Stomach smooth muscle (tissue), 2 donors: Measurements from ENCODE around the gene SHB.

ENCODE experiments used
- H3K27ac ChIP-seq: one replicate; pipeline ENCODE4 v1.7.0; 2013; ENCODE audit warnings: mild to moderate bottlenecking, low read length, inconsistent platforms
- H3K27me3 ChIP-seq, 2 donors: one replicate each; pipeline ENCODE4 v1.7.0; 2013; ENCODE audit warnings: low read length in 2 of 2; ENCODE audit not compliant: insufficient read depth in 2 of 2, control insufficient read depth in 1 of 2
- H3K36me3 ChIP-seq, 2 donors: one replicate each; pipeline ENCODE4 v1.7.0; 2013; ENCODE audit warnings: low read length in 2 of 2; ENCODE audit not compliant: control insufficient read depth in 2 of 2, insufficient read depth in 2 of 2
- H3K4me1 ChIP-seq: one replicate; pipeline ENCODE4 v1.7.0; 2013; ENCODE audit warnings: low read length; ENCODE audit not compliant: control insufficient read depth, insufficient read depth
- H3K4me3 ChIP-seq, 2 donors: one replicate each; pipeline ENCODE4 v1.7.0; 2013; ENCODE audit warnings: low read length in 2 of 2
- H3K9ac ChIP-seq, 2 donors: one replicate each; pipeline ENCODE4 v1.7.0; 2013; ENCODE audit warnings: low read length in 2 of 2, mild to moderate bottlenecking in 1 of 2
- H3K9me3 ChIP-seq, 2 donors: one replicate each; pipeline ENCODE4 v1.7.0; 2013; ENCODE audit warnings: low read length in 2 of 2; ENCODE audit not compliant: control insufficient read depth in 2 of 2
- donor health status: healthy.
- donor health status: Pancreatic carcinoma.

Gene SHB

DNA sequence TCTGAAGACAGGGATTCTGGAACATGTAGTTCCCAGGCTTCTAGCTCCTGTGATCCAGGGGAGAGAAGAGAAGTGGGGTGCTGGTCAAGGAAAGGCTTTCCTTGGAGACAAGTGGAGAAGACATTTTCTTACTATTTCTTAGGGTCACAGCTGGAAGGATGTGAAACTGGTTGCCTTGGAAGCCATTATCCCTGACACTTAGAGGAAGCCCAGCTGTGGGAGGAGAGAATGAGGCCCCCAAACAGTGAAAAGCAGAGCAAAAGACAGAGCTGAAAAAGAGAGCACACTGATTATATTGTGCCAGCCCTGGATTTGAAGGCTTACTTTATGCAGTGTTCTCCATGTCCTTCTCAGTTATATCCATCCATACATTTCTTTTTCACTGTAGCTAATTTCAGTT, 17.5 kb upstream of the SHB start:
- H3K27ac ChIP-seq = no peak overlapping the region
- H3K9ac ChIP-seq = no peak overlapping the region
- no peak overlapping the region for H3K4me3 ChIP-seq
- H3K9me3 ChIP-seq = no peaks in the 10 kb centered on the region
- no peaks in the 10 kb centered on the region for H3K27me3 ChIP-seq
- H3K4me1 ChIP-seq = peaks cover 5% of the 10 kb centered on the region
- H3K36me3 ChIP-seq = no peaks in the 10 kb centered on the region

DNA sequence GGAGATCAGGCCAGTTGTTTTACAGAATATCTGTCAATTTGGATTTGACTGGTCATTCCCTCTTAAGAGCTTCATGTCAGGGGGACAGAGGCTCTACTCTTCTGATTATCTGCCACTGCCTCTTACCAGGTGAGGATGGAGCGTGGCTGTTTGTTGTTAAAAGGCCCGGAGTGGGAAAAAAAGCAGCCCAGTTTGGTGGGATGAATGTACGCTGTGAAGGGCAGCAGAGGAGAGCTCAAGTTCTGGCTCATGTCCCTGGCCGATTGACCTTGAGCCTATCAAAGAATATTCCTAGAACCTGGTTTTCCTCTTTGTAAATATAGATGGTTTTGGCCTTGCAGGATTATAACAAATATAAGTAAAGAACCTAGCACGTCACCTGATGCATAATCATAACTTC, 16.3 kb upstream of the SHB start:
- Histone ChIP-seq H3K27me3 (no peaks in the 10 kb centered on the region), H3K9me3 (no peaks in the 10 kb centered on the region), H3K4me3 (no peak overlapping the region), H3K27ac (no peak overlapping the region), H3K36me3 (no peaks in the 10 kb centered on the region), H3K4me1 (peaks cover 5% of the 10 kb centered on the region), H3K9ac (no peak overlapping the region)

DNA sequence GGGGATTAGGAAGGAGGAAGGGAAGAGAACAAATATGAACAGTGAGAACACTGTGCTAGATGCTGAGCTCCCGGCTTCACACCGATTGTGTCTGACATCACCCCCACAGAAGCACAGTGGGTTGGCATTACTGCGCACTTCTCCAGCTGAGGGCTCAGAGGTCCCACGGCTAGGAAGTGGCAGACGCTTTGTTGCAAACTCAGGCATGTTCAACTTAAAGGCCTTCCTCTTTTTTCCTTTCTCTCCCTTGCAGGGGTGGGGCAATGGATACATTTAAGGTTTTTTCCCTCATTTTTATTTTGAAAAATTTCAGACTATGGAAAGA, 15.5 kb upstream of the SHB start:
- Histone ChIP-seq H3K27ac (no peak overlapping the region), H3K4me1 (peaks cover 5% of the 10 kb centered on the region), H3K27me3 (no peaks in the 10 kb centered on the region), H3K4me3 (no peak overlapping the region), H3K36me3 (no peaks in the 10 kb centered on the region), H3K9ac (no peak overlapping the region), H3K9me3 (no peaks in the 10 kb centered on the region)

DNA sequence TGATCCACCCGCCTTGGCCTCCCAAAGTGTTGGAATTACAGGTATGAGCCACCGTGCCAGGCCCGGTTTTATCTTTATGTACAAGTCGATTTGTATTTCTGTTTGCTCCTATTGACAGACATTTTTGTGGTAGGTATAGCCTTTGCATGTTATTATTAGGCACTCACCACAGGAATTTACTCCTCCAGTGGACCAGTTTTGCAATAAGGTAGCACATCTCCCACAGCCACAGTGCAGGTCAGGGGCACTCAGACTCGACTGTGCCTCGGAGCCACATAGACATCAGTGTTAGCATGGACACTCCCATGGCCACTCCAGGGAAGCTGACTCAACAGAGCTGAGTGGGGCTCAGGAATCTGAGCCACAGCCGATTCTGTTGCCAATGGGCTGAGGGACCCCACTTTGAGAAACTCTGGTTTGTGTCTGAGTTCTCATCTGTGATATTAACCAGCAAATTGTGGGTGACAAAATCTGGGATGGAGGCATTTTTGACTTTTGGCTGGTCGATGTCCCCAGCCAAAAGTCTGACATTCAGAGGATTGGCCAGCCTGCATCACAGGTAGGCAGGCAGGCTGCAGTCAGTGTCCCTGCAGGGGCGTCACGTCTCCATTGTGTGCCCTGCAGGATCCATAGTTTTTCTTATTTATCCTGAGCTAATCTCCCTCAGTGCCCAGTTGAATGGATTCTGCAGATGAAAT, 15.0 kb upstream of the SHB start:
- H3K9ac ChIP-seq = no peak overlapping the region
- peaks cover 5% of the 10 kb centered on the region for H3K4me1 ChIP-seq
- H3K27me3 ChIP-seq = no peaks in the 10 kb centered on the region
- no peak overlapping the region for H3K27ac ChIP-seq
- no peaks in the 10 kb centered on the region for H3K9me3 ChIP-seq
- H3K36me3 ChIP-seq = no peaks in the 10 kb centered on the region
- H3K4me3 ChIP-seq = no peak overlapping the region

DNA sequence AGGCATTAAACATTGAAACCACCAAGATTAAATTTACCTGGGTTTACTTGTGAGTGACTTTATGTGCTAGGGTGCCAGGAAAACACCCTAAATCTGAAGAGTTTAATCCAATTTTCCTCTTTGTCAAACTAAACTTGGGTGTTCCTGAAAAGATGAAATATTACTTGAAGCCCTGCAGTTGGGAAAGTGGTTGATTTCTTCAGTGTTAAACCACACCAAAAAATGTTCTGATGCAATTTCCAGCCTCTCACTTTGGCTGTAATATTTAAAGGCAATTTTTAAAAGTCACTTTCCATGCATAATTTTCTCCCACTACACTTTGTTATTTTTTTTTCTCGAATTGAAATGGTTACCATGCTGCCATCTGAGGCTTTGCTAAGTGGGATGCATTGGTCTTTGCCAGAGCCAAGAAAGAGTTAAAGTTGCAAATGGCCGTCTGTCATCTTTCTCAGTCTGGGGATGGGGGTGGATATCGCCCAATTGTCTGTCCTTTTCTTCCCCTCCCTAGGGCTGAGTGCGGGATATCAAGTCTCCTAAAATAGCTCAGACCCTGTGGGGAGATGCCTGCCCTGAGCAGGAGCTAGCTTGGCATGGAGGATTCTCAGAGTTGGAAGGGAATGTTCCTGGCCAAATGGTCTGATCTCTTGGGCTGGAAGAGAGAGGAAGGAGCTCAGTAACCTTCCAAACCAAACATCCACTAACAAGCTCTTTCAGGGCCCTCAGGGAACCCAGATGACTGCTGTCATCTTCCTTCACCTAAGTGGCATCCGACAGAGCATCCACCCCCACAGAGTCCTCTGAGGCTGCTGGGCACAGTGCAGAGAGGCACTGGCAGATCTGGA, 13.6 kb upstream of the SHB start:
- H3K4me3 ChIP-seq = no peak overlapping the region
- no peaks in the 10 kb centered on the region for H3K4me1 ChIP-seq
- no peak overlapping the region for H3K27ac ChIP-seq
- no peaks in the 10 kb centered on the region for H3K36me3 ChIP-seq
- no peaks in the 10 kb centered on the region for H3K9me3 ChIP-seq
- H3K27me3 ChIP-seq = no peaks in the 10 kb centered on the region
- H3K9ac ChIP-seq = no peak overlapping the region

DNA sequence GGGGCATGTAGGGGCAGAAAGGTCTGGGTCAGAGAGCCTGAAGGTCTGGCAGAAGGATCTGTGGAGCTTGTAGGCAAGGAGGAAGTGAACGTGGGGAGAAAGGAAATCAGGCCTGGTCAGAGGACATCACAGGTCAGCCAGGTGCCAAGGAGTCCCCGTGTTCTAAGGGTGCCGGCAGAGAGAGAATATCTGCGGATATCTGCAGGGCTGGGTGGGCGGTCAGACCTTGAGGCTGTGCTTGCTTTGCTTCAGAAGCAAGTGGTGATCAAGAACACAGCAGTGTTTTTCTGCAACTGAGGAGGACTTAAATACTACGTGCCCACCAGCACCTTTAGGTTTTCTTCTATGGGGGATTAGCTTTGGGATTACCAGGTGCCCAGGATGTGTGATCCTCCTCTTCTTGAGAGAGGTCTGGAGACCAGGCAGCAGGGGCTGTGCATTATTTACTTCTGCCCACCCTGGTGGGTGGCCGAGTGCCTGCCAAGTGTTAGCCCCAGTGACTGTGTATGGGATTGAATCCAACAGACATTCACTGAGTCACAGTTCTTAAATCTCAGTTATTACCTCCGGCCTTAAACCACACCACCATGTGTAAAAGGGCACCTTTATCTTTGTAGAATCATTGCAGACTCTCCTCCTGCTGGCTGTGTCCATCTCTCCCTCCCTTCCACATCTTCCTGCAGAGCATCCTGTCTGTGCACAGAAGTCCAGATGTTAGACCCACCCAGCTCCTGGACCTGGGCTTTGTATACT, 12.5 kb upstream of the SHB start:
- no peaks in the 10 kb centered on the region for H3K9me3 ChIP-seq
- H3K36me3 ChIP-seq = no peaks in the 10 kb centered on the region
- H3K27ac ChIP-seq = no peak overlapping the region
- no peak overlapping the region for H3K9ac ChIP-seq
- no peaks in the 10 kb centered on the region for H3K27me3 ChIP-seq
- H3K4me1 ChIP-seq = no peaks in the 10 kb centered on the region
- no peak overlapping the region for H3K4me3 ChIP-seq

DNA sequence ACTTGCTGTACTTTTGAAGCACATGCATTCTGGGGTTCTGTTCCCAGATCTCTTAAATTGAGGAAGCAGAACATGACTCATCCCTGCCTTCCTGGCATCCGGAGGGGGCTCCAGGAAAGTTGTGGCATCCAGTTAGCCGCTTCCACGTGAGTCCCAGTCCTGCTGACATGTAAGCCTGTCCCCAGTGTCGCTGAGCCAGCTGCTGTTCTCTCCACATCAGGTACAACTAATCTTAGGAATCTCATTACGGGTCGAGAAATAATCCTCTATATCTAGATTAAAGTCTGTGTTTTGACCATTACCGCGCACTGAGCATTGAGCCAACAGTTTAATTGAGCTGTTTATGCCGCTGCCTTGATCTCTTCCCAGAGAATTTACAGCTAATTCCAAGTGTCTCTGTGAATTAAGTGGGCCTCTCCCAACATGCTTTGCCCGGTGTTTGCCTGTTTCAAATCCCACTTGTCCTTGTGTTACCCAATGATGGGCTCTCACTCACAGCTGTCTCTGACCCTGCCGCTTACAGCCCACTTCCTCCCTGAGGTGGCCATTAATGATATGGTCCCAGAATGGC, 10.5 kb upstream of the SHB start:
- H3K27ac ChIP-seq = no peak overlapping the region
- H3K4me1 ChIP-seq = no peaks in the 10 kb centered on the region

DNA sequence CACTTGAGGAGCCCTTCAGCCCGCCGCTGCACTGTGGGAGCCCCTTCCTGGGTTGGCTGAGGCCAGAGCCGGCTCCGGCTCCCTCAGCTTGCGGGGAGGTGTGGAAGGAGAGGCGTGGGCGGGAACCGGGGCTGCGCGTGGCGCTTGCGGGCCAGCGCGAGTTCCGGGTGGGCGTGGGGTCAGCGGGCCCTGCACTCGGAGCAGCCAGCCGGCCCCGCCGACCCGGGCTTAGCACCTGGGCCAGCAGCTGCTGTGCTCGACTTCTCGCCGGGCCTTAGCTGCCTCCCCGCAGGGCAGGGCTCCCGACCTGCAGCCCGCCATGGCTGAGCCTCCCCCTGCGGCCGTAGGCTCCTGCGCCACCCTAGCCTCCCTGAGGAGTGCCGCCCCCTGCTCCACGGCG, 6.2 kb upstream of the SHB start:
- no peaks in the 10 kb centered on the region for H3K9me3 ChIP-seq
- no peaks in the 10 kb centered on the region for H3K27me3 ChIP-seq
- no peaks in the 10 kb centered on the region for H3K36me3 ChIP-seq
- H3K9ac ChIP-seq = no peak overlapping the region
- H3K4me3 ChIP-seq = no peak overlapping the region
- no peak overlapping the region for H3K27ac ChIP-seq
- H3K4me1 ChIP-seq = peaks cover 2% of the 10 kb centered on the region

More for the DNA sequence above, 10.5 kb upstream of the SHB start:
- H3K4me3 ChIP-seq = no peak overlapping the region
- no peak overlapping the region for H3K9ac ChIP-seq
- no peaks in the 10 kb centered on the region for H3K36me3 ChIP-seq
- H3K27me3 ChIP-seq = no peaks in the 10 kb centered on the region
- no peaks in the 10 kb centered on the region for H3K9me3 ChIP-seq

DNA sequence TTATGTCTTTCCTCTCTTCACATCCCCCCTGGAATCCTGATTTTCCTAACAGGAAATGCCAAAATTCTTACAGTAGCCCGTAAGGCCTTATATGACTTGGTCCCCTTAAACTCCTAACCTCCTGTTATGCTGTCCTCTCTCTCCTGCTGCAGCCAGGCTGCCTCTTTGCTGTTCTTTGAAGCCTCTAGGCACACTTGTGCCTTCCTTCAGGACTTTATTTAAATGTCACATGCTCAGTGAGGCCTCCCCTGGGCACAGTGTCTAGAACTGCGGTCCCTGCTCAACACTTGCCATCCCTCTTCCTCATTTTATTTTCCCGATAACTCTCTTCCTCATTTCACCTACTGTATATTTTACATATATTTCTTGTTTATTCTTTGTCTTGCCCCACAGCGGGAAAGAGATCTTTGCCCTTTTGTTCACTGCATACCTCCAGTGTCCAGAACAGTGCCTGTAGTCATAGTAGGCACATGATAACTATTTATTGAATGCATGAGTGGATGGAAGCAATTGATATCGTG, 5.5 kb upstream of the SHB start:
- Histone ChIP-seq H3K9me3 (no peaks in the 10 kb centered on the region), H3K4me3 (no peak overlapping the region), H3K27me3 (no peaks in the 10 kb centered on the region), H3K9ac (no peak overlapping the region), H3K36me3 (no peaks in the 10 kb centered on the region), H3K4me1 (peaks cover 7% of the 10 kb centered on the region), H3K27ac (no peak overlapping the region)

DNA sequence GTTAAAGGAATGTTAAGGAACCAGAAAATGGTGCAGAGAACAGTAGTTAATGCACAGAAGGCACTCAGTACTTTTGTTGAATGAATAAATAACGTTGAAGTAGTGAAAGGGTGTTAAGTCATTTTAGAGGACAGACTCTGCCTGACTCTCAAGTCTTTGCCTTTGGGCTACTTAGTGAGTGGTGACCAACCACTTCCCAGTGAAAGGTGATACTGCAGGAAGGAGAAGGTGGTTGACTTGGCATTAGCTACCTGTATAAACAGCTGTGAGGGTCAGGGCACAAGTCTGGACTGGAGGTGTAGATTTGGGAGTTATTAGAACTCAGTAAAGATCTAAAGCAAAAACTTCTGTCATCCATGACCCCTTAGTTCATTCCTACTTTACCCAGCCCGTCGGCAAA, 4.9 kb upstream of the SHB start:
- Histone ChIP-seq H3K4me1 (peaks cover 9% of the 10 kb centered on the region), H3K9ac (no peak overlapping the region), H3K27me3 (no peaks in the 10 kb centered on the region), H3K4me3 (no peak overlapping the region), H3K27ac (no peak overlapping the region), H3K36me3 (no peaks in the 10 kb centered on the region), H3K9me3 (no peaks in the 10 kb centered on the region)
